Keratinocyte (primary cell): Measurements from ENCODE around the gene TMBIM6.
"Not testable (repeated sequence)": the region's sequence is repeated elsewhere in the genome, so short reads cannot be mapped to it uniquely, and the experiment has no call there.

Experiments used
- EZH2 ChIP-seq: IDR thresholded peaks from one replicate; pipeline ENCODE4 v1.6.1; 2012; ENCODE audit warnings: inconsistent platforms, mild to moderate bottlenecking, low read length, moderate library complexity
- TF ChIP-seq, protein P1 (sequence below), 3 experiments: IDR thresholded peaks in 1 of 3; conservative IDR thresholded peaks in 1 of 3; optimal IDR thresholded peaks in 1 of 3; 2 replicates in 2 of 3; 3 replicates in 1 of 3; pipeline versions ENCODE3 to v1.5.1; 2011; ENCODE audit warnings: low read length in 3 of 3, mild to moderate bottlenecking in 3 of 3, moderate library complexity in 2 of 3, control low read depth in 1 of 3, inconsistent platforms in 1 of 3; ENCODE audit not compliant: insufficient read depth in 2 of 3; ENCODE audit errors: extremely low read depth in 1 of 3

DNA sequence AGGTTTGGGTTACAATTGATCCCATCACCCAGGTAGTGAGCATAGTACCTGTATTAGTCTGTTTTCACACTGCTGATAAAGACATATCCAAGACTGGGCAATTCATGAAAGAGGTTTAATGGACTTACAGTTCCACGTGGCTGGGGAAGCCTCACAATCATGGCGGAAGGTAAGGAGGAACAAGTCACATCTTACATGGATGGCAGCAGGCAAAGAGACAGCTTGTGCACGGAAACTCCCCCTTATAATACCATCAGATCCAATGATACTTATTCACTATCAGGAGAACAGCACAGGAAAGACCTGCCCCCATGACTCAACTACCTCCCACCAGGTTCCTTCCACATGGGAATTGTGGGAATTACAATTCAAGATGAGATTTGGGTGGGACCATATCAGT, 20.0 kb upstream of the TMBIM6 start:
- TF ChIP-seq, protein P1, sequence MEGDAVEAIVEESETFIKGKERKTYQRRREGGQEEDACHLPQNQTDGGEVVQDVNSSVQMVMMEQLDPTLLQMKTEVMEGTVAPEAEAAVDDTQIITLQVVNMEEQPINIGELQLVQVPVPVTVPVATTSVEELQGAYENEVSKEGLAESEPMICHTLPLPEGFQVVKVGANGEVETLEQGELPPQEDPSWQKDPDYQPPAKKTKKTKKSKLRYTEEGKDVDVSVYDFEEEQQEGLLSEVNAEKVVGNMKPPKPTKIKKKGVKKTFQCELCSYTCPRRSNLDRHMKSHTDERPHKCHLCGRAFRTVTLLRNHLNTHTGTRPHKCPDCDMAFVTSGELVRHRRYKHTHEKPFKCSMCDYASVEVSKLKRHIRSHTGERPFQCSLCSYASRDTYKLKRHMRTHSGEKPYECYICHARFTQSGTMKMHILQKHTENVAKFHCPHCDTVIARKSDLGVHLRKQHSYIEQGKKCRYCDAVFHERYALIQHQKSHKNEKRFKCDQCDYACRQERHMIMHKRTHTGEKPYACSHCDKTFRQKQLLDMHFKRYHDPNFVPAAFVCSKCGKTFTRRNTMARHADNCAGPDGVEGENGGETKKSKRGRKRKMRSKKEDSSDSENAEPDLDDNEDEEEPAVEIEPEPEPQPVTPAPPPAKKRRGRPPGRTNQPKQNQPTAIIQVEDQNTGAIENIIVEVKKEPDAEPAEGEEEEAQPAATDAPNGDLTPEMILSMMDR (optimal IDR thresholded peaks at IDR 0.05 in 1 of 3, IDR thresholded peaks at IDR 0.05 in 1 of 3, conservative IDR thresholded peaks at IDR 0.05 in 1 of 3; ENCODE audit: extremely low read depth in 1 of 3, insufficient read depth in 2 of 3, low read length in 3 of 3) = not testable (repeated sequence)
- not testable (repeated sequence) for TF ChIP-seq EZH2
